Measurements from ENCODE around the gene TRPM8. TPM values are rescaled to one million over a fixed set of nuclear protein-coding genes. Genes with fewer than 3 reads are reported as not detected.

The TRPM8 gene
- total and polyA plus RNA-seq, 2 of the 8 experiments (the other 6 are each of a cell fraction or from before 2014, with no cell fraction given): 0.18 to 0.54 TPM

DNA sequence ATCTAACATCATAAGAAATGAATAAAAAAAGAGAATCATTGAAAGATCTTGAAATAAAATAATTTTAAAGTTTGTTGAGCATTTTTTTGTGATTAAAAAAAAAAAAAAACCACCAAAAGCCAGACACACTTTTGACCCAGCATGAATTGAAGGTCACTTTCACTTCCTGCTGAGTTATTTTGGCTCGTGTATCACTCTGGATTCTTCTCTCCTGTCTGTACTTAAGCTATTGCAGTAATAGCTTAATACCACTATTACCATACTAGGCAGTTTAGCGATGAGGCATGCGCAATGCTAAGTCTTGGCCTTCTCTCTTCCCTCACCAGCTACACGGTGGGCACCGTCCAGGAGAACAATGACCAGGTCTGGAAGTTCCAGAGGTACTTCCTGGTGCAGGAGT, 78.8 kb downstream of the TRPM8 start (continued):
- TF ChIP-seq, protein P1, sequence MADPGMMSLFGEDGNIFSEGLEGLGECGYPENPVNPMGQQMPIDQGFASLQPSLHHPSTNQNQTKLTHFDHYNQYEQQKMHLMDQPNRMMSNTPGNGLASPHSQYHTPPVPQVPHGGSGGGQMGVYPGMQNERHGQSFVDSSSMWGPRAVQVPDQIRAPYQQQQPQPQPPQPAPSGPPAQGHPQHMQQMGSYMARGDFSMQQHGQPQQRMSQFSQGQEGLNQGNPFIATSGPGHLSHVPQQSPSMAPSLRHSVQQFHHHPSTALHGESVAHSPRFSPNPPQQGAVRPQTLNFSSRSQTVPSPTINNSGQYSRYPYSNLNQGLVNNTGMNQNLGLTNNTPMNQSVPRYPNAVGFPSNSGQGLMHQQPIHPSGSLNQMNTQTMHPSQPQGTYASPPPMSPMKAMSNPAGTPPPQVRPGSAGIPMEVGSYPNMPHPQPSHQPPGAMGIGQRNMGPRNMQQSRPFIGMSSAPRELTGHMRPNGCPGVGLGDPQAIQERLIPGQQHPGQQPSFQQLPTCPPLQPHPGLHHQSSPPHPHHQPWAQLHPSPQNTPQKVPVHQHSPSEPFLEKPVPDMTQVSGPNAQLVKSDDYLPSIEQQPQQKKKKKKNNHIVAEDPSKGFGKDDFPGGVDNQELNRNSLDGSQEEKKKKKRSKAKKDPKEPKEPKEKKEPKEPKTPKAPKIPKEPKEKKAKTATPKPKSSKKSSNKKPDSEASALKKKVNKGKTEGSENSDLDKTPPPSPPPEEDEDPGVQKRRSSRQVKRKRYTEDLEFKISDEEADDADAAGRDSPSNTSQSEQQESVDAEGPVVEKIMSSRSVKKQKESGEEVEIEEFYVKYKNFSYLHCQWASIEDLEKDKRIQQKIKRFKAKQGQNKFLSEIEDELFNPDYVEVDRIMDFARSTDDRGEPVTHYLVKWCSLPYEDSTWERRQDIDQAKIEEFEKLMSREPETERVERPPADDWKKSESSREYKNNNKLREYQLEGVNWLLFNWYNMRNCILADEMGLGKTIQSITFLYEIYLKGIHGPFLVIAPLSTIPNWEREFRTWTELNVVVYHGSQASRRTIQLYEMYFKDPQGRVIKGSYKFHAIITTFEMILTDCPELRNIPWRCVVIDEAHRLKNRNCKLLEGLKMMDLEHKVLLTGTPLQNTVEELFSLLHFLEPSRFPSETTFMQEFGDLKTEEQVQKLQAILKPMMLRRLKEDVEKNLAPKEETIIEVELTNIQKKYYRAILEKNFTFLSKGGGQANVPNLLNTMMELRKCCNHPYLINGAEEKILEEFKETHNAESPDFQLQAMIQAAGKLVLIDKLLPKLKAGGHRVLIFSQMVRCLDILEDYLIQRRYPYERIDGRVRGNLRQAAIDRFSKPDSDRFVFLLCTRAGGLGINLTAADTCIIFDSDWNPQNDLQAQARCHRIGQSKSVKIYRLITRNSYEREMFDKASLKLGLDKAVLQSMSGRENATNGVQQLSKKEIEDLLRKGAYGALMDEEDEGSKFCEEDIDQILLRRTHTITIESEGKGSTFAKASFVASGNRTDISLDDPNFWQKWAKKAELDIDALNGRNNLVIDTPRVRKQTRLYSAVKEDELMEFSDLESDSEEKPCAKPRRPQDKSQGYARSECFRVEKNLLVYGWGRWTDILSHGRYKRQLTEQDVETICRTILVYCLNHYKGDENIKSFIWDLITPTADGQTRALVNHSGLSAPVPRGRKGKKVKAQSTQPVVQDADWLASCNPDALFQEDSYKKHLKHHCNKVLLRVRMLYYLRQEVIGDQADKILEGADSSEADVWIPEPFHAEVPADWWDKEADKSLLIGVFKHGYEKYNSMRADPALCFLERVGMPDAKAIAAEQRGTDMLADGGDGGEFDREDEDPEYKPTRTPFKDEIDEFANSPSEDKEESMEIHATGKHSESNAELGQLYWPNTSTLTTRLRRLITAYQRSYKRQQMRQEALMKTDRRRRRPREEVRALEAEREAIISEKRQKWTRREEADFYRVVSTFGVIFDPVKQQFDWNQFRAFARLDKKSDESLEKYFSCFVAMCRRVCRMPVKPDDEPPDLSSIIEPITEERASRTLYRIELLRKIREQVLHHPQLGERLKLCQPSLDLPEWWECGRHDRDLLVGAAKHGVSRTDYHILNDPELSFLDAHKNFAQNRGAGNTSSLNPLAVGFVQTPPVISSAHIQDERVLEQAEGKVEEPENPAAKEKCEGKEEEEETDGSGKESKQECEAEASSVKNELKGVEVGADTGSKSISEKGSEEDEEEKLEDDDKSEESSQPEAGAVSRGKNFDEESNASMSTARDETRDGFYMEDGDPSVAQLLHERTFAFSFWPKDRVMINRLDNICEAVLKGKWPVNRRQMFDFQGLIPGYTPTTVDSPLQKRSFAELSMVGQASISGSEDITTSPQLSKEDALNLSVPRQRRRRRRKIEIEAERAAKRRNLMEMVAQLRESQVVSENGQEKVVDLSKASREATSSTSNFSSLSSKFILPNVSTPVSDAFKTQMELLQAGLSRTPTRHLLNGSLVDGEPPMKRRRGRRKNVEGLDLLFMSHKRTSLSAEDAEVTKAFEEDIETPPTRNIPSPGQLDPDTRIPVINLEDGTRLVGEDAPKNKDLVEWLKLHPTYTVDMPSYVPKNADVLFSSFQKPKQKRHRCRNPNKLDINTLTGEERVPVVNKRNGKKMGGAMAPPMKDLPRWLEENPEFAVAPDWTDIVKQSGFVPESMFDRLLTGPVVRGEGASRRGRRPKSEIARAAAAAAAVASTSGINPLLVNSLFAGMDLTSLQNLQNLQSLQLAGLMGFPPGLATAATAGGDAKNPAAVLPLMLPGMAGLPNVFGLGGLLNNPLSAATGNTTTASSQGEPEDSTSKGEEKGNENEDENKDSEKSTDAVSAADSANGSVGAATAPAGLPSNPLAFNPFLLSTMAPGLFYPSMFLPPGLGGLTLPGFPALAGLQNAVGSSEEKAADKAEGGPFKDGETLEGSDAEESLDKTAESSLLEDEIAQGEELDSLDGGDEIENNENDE (IDR thresholded peaks at IDR 0.05; ENCODE audit: insufficient replicate concordance, low read length): no peak
- TF ChIP-seq ZNF274 (IDR thresholded peaks at IDR 0.05; ENCODE audit: borderline replicate concordance, extremely low read depth, low read length) (no peak), SIN3A (conservative IDR thresholded peaks at IDR 0.05 in 1 of 2, IDR thresholded peaks at IDR 0.05 in 1 of 2; ENCODE audit: low read depth in 1 of 2, low read length in 2 of 2) (no peak), RXRA (IDR thresholded peaks at IDR 0.05; ENCODE audit: insufficient read depth, low read depth, low read length) (no peak), GABPA (IDR thresholded peaks at IDR 0.05; ENCODE audit: borderline replicate concordance, insufficient read depth, low read length) (no peak), SP4 (IDR thresholded peaks at IDR 0.05; ENCODE audit: low read length) (no peak), RFX5 (IDR thresholded peaks at IDR 0.05; ENCODE audit: borderline replicate concordance, low read depth, low read length) (no peak), SP1 (IDR thresholded peaks at IDR 0.05; ENCODE audit: low read depth, low read length) (no peak)
